ENCODE results near the gene OR52N5.

OR52N5 gene

DNA sequence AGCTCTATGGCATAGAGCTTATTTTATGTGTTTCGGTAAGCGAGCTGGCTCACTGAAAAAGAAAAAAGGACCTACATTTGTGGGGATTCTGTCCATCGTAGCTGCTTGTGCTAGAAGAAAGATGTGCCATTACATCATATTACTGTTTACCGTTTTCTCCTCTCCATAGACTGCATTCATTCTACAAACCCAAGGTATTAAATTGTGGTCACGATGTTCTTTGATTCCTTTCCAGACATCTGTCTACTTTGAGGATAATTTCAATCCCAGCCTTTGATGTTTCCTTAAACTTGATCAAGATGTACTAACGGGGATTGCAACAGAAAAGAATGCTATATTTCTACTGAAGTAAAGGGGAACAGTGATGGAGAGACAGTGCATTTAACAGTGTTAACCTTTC lies 13.4 kb upstream of the OR52N5 start:
- Histone ChIP-seq H3K9me3 (ENCODE audit: control insufficient read depth in 5 of 5, low read length in 5 of 5) (no peaks in the 10 kb centered on the region), H3K36me3 (ENCODE audit: control insufficient read depth in 5 of 5, insufficient read depth in 5 of 5, low read length in 5 of 5) (no peaks in the 10 kb centered on the region), H3K27me3 (ENCODE audit: control insufficient read depth in 5 of 5, insufficient read depth in 4 of 5, low read length in 5 of 5) (no peaks in the 10 kb centered on the region), H3K4me3 (ENCODE audit: low read depth in 1 of 5, low read length in 5 of 5) (no peak overlapping the region), H3K9ac (ENCODE audit: low read length in 5 of 5) (no peak overlapping the region), H3K27ac (ENCODE audit: low read depth, low read length) (no peak overlapping the region), H3K4me1 (ENCODE audit: control insufficient read depth in 5 of 5, insufficient read depth in 5 of 5, low read length in 5 of 5) (no peaks in the 10 kb centered on the region)

GRCh38 chr11:5791165-5791564 lies 8.0 kb upstream of the OR52N5 start, which contains the start of gene OR52N1:
OR52N1 (minus strand) TSS chr11:5791265; CDS start chr11:5788816, 2,449 bp downstream.
- no peaks in the 10 kb centered on the region for H3K36me3 ChIP-seq (ENCODE audit: control insufficient read depth in 5 of 5, insufficient read depth in 5 of 5, low read length in 5 of 5)
- no peaks in the 10 kb centered on the region for H3K9me3 ChIP-seq (ENCODE audit: control insufficient read depth in 5 of 5, low read length in 5 of 5)
- no peak within 1 kb of the TSS for H3K27ac ChIP-seq (ENCODE audit: low read depth, low read length)
- no peaks in the 10 kb centered on the region for H3K4me1 ChIP-seq (ENCODE audit: control insufficient read depth in 5 of 5, insufficient read depth in 5 of 5, low read length in 5 of 5)
- no peak within 1 kb of the TSS for H3K9ac ChIP-seq (ENCODE audit: low read length in 5 of 5)
- no peaks in the 10 kb centered on the region for H3K27me3 ChIP-seq (ENCODE audit: control insufficient read depth in 5 of 5, insufficient read depth in 4 of 5, low read length in 5 of 5)
- H3K4me3 ChIP-seq (ENCODE audit: low read depth in 1 of 5, low read length in 5 of 5), result no peak within 1 kb of the TSS

DNA sequence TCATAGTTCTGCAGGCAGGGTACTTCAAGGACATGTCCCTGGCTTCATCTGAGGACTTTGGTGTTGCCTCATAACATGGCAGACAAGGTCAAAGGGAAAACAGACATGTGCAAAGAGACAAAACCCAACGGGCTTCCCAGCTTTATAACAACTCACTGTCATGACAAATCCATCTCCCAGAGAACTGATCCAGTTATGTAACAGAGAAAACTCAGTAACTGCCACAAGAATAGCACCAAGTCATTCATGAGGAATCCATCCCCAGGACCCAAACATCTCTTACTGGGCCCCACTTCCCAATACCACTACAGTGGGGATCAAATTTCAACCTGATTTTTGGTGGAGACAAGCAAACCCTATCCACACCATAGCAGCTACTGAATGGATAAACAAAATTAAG lies 16.1 kb downstream of the OR52N5 start:
- Histone ChIP-seq H3K27ac (ENCODE audit: low read depth, low read length) (no peak overlapping the region), H3K4me3 (ENCODE audit: low read depth in 1 of 5, low read length in 5 of 5) (no peak overlapping the region), H3K27me3 (ENCODE audit: control insufficient read depth in 5 of 5, insufficient read depth in 4 of 5, low read length in 5 of 5) (no peaks in the 10 kb centered on the region), H3K36me3 (ENCODE audit: control insufficient read depth in 5 of 5, insufficient read depth in 5 of 5, low read length in 5 of 5) (no peaks in the 10 kb centered on the region), H3K9me3 (ENCODE audit: control insufficient read depth in 5 of 5, low read length in 5 of 5) (no peaks in the 10 kb centered on the region), H3K9ac (ENCODE audit: low read length in 5 of 5) (no peak overlapping the region), H3K4me1 (ENCODE audit: control insufficient read depth in 5 of 5, insufficient read depth in 5 of 5, low read length in 5 of 5) (no peaks in the 10 kb centered on the region)

DNA sequence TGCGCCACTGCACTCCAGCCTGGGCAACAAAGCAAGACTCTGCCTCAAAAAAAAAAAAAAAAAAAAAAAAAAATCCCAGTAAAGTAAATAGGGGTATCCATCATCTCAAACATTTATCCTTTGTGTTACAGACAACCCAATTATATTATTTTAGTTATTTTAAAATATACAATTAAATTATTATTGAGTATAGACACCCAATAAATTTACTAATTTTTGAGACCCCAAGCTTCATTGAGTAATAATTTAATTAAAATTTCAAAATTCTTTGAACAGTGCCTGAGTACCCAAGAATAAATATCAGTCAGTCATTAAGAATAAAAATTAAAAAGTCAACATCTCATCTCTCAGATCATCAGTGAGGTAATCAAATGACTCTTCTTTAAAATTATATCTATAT lies 29.2 kb downstream of the OR52N5 start, which contains the start of gene OR52N4:
TSS of gene OR52N4 (plus strand) at position 301 of the 400 bp plus-strand sequence. CDS start 498 bp downstream, outside the sequence.
- Histone ChIP-seq H3K27me3 (ENCODE audit: control insufficient read depth in 5 of 5, insufficient read depth in 4 of 5, low read length in 5 of 5) (no peaks in the 10 kb centered on the region), H3K4me3 (ENCODE audit: low read depth in 1 of 5, low read length in 5 of 5) (no peak within 1 kb of the TSS), H3K9me3 (ENCODE audit: control insufficient read depth in 5 of 5, low read length in 5 of 5) (no peaks in the 10 kb centered on the region), H3K4me1 (ENCODE audit: control insufficient read depth in 5 of 5, insufficient read depth in 5 of 5, low read length in 5 of 5) (no peaks in the 10 kb centered on the region), H3K36me3 (ENCODE audit: control insufficient read depth in 5 of 5, insufficient read depth in 5 of 5, low read length in 5 of 5) (no peaks in the 10 kb centered on the region), H3K9ac (ENCODE audit: low read length in 5 of 5) (no peak within 1 kb of the TSS), H3K27ac (ENCODE audit: low read depth, low read length) (no peak within 1 kb of the TSS)

DNA sequence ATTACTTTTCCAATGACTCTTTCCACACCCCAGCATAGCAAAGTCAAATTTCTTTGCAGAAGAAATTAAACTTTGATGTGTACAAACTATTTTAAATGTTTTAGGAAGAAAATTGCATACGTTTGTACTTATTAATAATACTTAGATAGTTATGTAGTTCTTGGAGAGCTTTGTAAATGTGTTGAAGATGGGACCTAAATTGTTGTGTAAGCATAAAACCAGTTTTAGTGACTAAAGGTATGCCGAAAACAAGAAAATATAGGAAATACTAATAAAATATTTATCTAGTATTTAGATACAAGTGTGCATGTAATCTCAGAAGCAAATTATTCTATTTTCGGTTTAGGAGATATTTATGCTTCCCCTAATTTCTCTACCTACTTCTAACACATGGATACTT lies 33.3 kb downstream of the OR52N5 start:
- no peak overlapping the region for H3K27ac ChIP-seq (ENCODE audit: low read depth, low read length)
- H3K27me3 ChIP-seq (ENCODE audit: control insufficient read depth in 5 of 5, insufficient read depth in 4 of 5, low read length in 5 of 5), result no peaks in the 10 kb centered on the region
- no peak overlapping the region for H3K4me3 ChIP-seq (ENCODE audit: low read depth in 1 of 5, low read length in 5 of 5)
- H3K9ac ChIP-seq (ENCODE audit: low read length in 5 of 5), result no peak overlapping the region
- no peaks in the 10 kb centered on the region for H3K36me3 ChIP-seq (ENCODE audit: control insufficient read depth in 5 of 5, insufficient read depth in 5 of 5, low read length in 5 of 5)
- no peaks in the 10 kb centered on the region for H3K4me1 ChIP-seq (ENCODE audit: control insufficient read depth in 5 of 5, insufficient read depth in 5 of 5, low read length in 5 of 5)
- no peaks in the 10 kb centered on the region for H3K9me3 ChIP-seq (ENCODE audit: control insufficient read depth in 5 of 5, low read length in 5 of 5)

- H3K4me3 ChIP-seq (ENCODE audit: low read depth in 1 of 5, low read length in 5 of 5), result no peak overlapping the region
- no peaks in the 10 kb centered on the region for H3K4me1 ChIP-seq (ENCODE audit: control insufficient read depth in 5 of 5, insufficient read depth in 5 of 5, low read length in 5 of 5)
- no peaks in the 10 kb centered on the region for H3K27me3 ChIP-seq (ENCODE audit: control insufficient read depth in 5 of 5, insufficient read depth in 4 of 5, low read length in 5 of 5)
- no peak overlapping the region for H3K27ac ChIP-seq (ENCODE audit: low read depth, low read length)
- H3K36me3 ChIP-seq (ENCODE audit: control insufficient read depth in 5 of 5, insufficient read depth in 5 of 5, low read length in 5 of 5), result no peaks in the 10 kb centered on the region
- H3K9me3 ChIP-seq (ENCODE audit: control insufficient read depth in 5 of 5, low read length in 5 of 5), result peaks cover 0 to 7% (median 1%) of the 10 kb centered on the region in 5 donors
- no peak overlapping the region for H3K9ac ChIP-seq (ENCODE audit: low read length in 5 of 5)
Observed at GRCh38 chr11:5746614-5747013, 36.5 kb downstream of the OR52N5 start.

- H3K36me3 ChIP-seq (ENCODE audit: control insufficient read depth in 5 of 5, insufficient read depth in 5 of 5, low read length in 5 of 5), result no peaks in the 10 kb centered on the region
- H3K9me3 ChIP-seq (ENCODE audit: control insufficient read depth in 5 of 5, low read length in 5 of 5), result peaks cover 0 to 11% (median 5%) of the 10 kb centered on the region in 5 donors
- H3K27ac ChIP-seq (ENCODE audit: low read depth, low read length), result no peak overlapping the region
- peaks cover 0 to 2% (median 0%) of the 10 kb centered on the region in 5 donors for H3K27me3 ChIP-seq (ENCODE audit: control insufficient read depth in 5 of 5, insufficient read depth in 4 of 5, low read length in 5 of 5)
- no peaks in the 10 kb centered on the region for H3K4me1 ChIP-seq (ENCODE audit: control insufficient read depth in 5 of 5, insufficient read depth in 5 of 5, low read length in 5 of 5)
- no peak overlapping the region for H3K4me3 ChIP-seq (ENCODE audit: low read depth in 1 of 5, low read length in 5 of 5)
- no peak overlapping the region for H3K9ac ChIP-seq (ENCODE audit: low read length in 5 of 5)
Observed at GRCh38 chr11:5738431-5738830, 44.7 kb downstream of the OR52N5 start.

DNA sequence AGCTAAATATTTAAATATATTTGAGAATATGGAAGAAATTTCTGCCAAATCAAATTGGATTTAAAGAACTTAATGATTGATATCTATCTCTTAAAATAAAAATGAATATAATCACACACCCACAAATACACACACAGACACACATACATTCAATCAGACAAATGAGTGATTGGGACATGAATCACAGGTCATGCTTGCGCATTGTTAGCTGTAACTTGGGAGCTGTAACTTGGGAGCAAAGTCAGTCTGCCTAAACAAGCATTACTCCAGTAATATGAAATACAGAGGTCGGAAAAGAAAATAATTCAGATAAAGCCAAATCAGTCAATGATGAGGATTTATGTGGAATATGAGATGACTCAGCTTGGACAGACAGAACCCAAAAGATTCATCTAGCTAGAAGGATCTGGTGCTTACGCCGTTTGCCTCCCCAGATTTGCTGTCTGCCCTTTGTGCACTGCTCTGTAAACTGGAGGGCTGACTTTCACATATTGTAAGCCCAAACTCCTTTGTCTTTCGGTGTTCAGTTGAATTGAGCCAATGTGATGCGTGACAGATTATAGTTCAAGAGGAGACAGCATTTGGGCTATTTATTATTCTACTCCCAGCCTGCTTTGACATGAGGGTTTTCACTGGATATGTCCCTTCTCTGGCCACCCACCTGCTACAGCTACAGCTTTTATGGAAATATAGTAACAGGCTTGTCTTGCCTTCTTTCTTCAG lies 45.3 kb downstream of the OR52N5 start:
- H3K4me3 ChIP-seq (ENCODE audit: low read depth in 1 of 5, low read length in 5 of 5), result no peak overlapping the region
- H3K9ac ChIP-seq (ENCODE audit: low read length in 5 of 5), result no peak overlapping the region
- peaks cover 0 to 2% (median 0%) of the 10 kb centered on the region in 5 donors for H3K27me3 ChIP-seq (ENCODE audit: control insufficient read depth in 5 of 5, insufficient read depth in 4 of 5, low read length in 5 of 5)
- H3K4me1 ChIP-seq (ENCODE audit: control insufficient read depth in 5 of 5, insufficient read depth in 5 of 5, low read length in 5 of 5), result no peaks in the 10 kb centered on the region
- H3K9me3 ChIP-seq (ENCODE audit: control insufficient read depth in 5 of 5, low read length in 5 of 5), result peaks cover 0 to 7% (median 5%) of the 10 kb centered on the region in 5 donors
- H3K27ac ChIP-seq (ENCODE audit: low read depth, low read length), result no peak overlapping the region
- no peaks in the 10 kb centered on the region for H3K36me3 ChIP-seq (ENCODE audit: control insufficient read depth in 5 of 5, insufficient read depth in 5 of 5, low read length in 5 of 5)

- H3K27me3 ChIP-seq (ENCODE audit: control insufficient read depth in 5 of 5, insufficient read depth in 4 of 5, low read length in 5 of 5), result peaks cover 0 to 2% (median 0%) of the 10 kb centered on the region in 5 donors
- H3K4me1 ChIP-seq (ENCODE audit: control insufficient read depth in 5 of 5, insufficient read depth in 5 of 5, low read length in 5 of 5), result no peaks in the 10 kb centered on the region
- H3K9ac ChIP-seq (ENCODE audit: low read length in 5 of 5), result no peak overlapping the region
- H3K27ac ChIP-seq (ENCODE audit: low read depth, low read length), result no peak overlapping the region
- peaks cover 0 to 7% (median 5%) of the 10 kb centered on the region in 5 donors for H3K9me3 ChIP-seq (ENCODE audit: control insufficient read depth in 5 of 5, low read length in 5 of 5)
- no peak overlapping the region for H3K4me3 ChIP-seq (ENCODE audit: low read depth in 1 of 5, low read length in 5 of 5)
- no peaks in the 10 kb centered on the region for H3K36me3 ChIP-seq (ENCODE audit: control insufficient read depth in 5 of 5, insufficient read depth in 5 of 5, low read length in 5 of 5)
Observed at GRCh38 chr11:5737091-5737490, 46.1 kb downstream of the OR52N5 start.

DNA sequence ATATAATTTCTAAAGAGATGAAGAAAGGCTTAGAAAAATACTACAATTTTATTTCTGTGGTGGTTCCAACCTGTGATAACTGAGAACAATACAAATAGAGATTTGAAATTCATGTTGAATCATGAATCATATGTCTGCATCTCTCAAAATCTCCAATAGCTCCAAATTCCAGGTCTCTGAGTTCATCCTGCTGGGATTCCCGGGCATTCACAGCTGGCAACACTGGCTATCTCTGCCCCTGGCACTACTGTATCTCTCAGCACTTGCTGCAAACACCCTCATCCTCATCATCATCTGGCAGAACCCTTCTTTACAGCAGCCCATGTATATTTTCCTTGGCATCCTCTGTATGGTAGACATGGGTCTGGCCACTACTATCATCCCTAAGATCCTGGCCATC lies 46.8 kb downstream of the OR52N5 start, which contains the start of gene OR56B1:
TSS of gene OR56B1 (plus strand) at position 53 of the 400 bp plus-strand sequence. CDS start at position 122, 69 bp downstream.
- H3K27ac ChIP-seq (ENCODE audit: low read depth, low read length), result no peak within 1 kb of the TSS

More for the DNA sequence above, 46.8 kb downstream of the OR52N5 start, which contains the start of gene OR56B1:
- Histone ChIP-seq H3K4me1 (ENCODE audit: control insufficient read depth in 5 of 5, insufficient read depth in 5 of 5, low read length in 5 of 5) (no peaks in the 10 kb centered on the region), H3K9me3 (ENCODE audit: control insufficient read depth in 5 of 5, low read length in 5 of 5) (peaks cover 0 to 4% (median 1%) of the 10 kb centered on the region in 5 donors), H3K4me3 (ENCODE audit: low read depth in 1 of 5, low read length in 5 of 5) (no peak within 1 kb of the TSS), H3K9ac (ENCODE audit: low read length in 5 of 5) (no peak within 1 kb of the TSS), H3K36me3 (ENCODE audit: control insufficient read depth in 5 of 5, insufficient read depth in 5 of 5, low read length in 5 of 5) (no peaks in the 10 kb centered on the region), H3K27me3 (ENCODE audit: control insufficient read depth in 5 of 5, insufficient read depth in 4 of 5, low read length in 5 of 5) (peaks cover 0 to 2% (median 0%) of the 10 kb centered on the region in 5 donors)
